HG02938 (cell line): ENCODE results near the gene SLC35F3.
"Not testable (repeated sequence)": the region's sequence is repeated elsewhere in the genome, so short reads cannot be mapped to it uniquely, and the experiment has no call there.

ENCODE experiments used
- ATAC-seq: cut with Tn5 transposase; IDR thresholded peaks from one replicate; pipeline ENCODE4 v1.9.1; 2021; ENCODE audit warnings: mild to moderate bottlenecking, moderate library complexity; ENCODE audit not compliant: unreplicated experiment

The SLC35F3 gene

GRCh38 chr1:234243521-234244260 is 339.2 kb downstream of the SLC35F3 start:
- no peak for ATAC-seq

- no peak for ATAC-seq
Measured at GRCh38 chr1:234244482-234244881, 340.0 kb downstream of the SLC35F3 start.

GRCh38 chr1:234246638-234247116 is 342.2 kb downstream of the SLC35F3 start:
- peak; percentile 93 for ATAC-seq

- not testable (repeated sequence) for ATAC-seq
Measured at GRCh38 chr1:234247746-234248145, 343.3 kb downstream of the SLC35F3 start.

GRCh38 chr1:234250747-234251146 is 346.3 kb downstream of the SLC35F3 start:
- no peak for ATAC-seq

- ATAC-seq, result no peak
Measured at GRCh38 chr1:234253732-234254131, 349.3 kb downstream of the SLC35F3 start.

GRCh38 chr1:234256359-234256758 is 351.9 kb downstream of the SLC35F3 start:
- ATAC-seq, result no peak

GRCh38 chr1:234258071-234258470 is 353.6 kb downstream of the SLC35F3 start:
- no peak for ATAC-seq

GRCh38 chr1:234260578-234260977 is 356.1 kb downstream of the SLC35F3 start:
- no peak for ATAC-seq

- no peak for ATAC-seq
Measured at GRCh38 chr1:234261545-234261944, 357.1 kb downstream of the SLC35F3 start.

- no peak for ATAC-seq
Measured at GRCh38 chr1:234262007-234262753, 357.7 kb downstream of the SLC35F3 start.

- ATAC-seq, result no peak
Measured at GRCh38 chr1:234262754-234263105, 358.3 kb downstream of the SLC35F3 start.

- no peak for ATAC-seq
Measured at GRCh38 chr1:234264832-234265231, 360.4 kb downstream of the SLC35F3 start.

GRCh38 chr1:234265321-234265720 is 360.8 kb downstream of the SLC35F3 start:
- no peak for ATAC-seq

GRCh38 chr1:234265861-234266260 is 361.4 kb downstream of the SLC35F3 start:
- ATAC-seq, result no peak

- ATAC-seq, result no peak
Measured at GRCh38 chr1:234270093-234270492, 365.6 kb downstream of the SLC35F3 start.

GRCh38 chr1:234270581-234271242 is 366.2 kb downstream of the SLC35F3 start:
- ATAC-seq, result no peak

- peak; percentile 97 for ATAC-seq
Measured at GRCh38 chr1:234271243-234271606, 366.7 kb downstream of the SLC35F3 start.

GRCh38 chr1:234272656-234273312 is 368.3 kb downstream of the SLC35F3 start:
- no peak for ATAC-seq

GRCh38 chr1:234273981-234274380 is 369.5 kb downstream of the SLC35F3 start:
- ATAC-seq, result no peak

- no peak for ATAC-seq
Measured at GRCh38 chr1:234276151-234276788, 371.8 kb downstream of the SLC35F3 start.
